Retinal pigment epithelial cell (primary cell): Measurements from ENCODE around the gene PSEN2.

ENCODE experiments used
- DNase-seq: peaks from one replicate; pipeline ENCODE4 v3.0.0-alpha.2; 2010; ENCODE audit warnings: low read depth
- H3K4me3 ChIP-seq: 2 replicates; pipeline ENCODE4 v1.5.1; 2011; ENCODE audit warnings: mild to moderate bottlenecking, low read length, control low read depth, moderate library complexity
- CTCF ChIP-seq: conservative IDR thresholded peaks from 2 replicates; pipeline ENCODE4 v1.5.1; 2011; ENCODE audit warnings: low read depth, low read length, control low read depth, inconsistent platforms

Gene PSEN2

DNA sequence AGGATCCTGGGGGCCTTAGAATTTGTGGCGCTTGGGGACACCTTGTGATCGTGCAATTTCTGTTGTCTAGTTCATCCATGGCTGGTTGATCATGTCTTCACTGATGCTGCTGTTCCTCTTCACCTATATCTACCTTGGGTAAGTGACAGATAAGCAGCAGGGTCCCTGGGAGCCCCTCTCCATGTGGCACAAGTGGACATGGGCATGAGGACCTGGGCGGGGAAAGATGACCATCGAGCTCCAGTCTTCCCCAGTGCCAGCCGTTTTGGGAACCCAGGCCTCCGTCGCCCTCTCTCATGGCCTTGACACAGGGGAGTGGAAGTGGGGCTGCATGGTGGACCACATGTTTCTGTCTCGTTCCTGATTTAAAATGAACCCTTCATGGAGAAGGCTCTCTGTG lies 17.6 kb downstream of the PSEN2 start:
- H3K4me3 ChIP-seq: no peak overlapping the region
- TF ChIP-seq CTCF: no peak
- DNase-seq: no peak

DNA sequence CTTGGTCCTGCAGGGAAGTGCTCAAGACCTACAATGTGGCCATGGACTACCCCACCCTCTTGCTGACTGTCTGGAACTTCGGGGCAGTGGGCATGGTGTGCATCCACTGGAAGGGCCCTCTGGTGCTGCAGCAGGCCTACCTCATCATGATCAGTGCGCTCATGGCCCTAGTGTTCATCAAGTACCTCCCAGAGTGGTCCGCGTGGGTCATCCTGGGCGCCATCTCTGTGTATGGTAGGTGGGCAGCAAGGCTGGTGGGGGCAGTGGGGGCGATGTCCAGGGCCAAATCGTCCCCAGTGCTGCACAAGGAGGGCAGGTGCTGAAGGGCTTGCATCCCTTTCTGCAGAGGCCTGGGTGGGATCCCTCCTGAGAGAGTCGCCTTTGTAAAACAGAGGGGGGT lies 18.4 kb downstream of the PSEN2 start:
- no peak for TF ChIP-seq CTCF
- no peak overlapping the region for H3K4me3 ChIP-seq
- DNase-seq: no peak

DNA sequence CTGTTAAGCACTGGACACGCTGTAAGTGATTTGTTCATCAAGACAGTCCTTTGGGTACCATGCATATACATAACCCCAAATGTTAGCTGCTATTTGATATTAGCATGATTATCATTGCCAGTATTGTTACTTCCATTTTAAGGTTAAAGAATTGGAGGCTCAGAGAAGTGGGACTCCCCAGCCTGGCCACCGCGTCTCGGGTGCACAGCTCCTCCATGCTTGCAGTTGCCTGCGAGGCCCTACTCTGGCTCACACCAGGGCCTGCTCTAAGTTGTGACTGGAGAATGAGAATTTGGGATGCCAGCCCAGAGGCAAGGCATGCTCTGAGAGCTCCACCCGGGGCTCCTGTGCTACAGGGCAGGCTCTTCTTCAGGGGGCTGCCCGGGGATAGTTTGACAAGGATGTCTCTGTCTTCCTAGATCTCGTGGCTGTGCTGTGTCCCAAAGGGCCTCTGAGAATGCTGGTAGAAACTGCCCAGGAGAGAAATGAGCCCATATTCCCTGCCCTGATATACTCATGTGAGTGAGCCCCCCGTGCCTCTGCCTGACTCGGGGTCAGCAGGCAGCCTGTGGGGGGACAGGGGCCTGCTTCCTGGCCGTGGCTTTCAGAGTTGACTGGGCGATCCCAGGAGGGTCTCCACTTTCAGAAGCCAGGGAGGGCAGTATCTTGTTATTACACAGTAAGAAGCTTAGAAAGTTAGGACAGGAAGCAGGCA lies 19.4 kb downstream of the PSEN2 start:
- DNase-seq: no peak
- no peak overlapping the region for H3K4me3 ChIP-seq
- TF ChIP-seq CTCF: no peak

DNA sequence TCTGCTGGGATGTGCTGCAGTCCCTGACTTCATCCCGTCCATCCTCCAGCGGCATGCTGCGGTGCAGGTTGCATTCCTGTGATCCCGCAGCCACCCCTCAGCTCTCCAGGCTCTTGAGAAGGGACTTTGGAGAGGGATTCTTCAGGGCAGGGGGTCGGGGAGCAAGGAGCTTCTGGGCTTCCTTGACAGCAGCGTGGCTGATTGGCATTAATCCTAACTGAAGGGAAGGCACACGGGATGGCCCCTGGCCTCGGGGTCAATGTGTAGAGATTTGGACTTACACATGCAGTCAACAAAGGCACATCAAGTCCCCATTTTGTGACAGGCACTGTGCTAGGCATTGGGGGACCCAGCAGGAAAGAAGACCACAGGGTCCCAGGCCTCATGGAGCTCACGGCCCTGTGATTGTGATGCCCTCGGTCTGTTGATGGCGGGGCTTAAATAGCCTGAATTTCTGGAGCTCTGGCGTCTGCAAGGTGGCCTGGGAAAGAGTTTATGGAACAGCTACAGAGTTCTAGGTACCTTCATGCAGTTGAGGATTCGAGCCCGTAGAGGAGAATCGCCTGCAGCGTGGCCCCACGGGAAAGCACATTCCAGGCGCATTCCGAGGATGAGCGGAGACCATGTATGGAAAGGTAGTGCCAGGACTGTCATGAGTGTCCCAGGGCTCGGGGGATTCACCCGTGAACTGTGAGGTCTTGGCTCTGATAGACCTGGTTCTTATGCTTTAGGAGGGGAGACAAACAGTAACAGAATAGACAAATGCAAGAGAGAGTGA lies 20.1 kb downstream of the PSEN2 start:
- no peak for DNase-seq
- TF ChIP-seq CTCF: no peak
- no peak overlapping the region for H3K4me3 ChIP-seq

DNA sequence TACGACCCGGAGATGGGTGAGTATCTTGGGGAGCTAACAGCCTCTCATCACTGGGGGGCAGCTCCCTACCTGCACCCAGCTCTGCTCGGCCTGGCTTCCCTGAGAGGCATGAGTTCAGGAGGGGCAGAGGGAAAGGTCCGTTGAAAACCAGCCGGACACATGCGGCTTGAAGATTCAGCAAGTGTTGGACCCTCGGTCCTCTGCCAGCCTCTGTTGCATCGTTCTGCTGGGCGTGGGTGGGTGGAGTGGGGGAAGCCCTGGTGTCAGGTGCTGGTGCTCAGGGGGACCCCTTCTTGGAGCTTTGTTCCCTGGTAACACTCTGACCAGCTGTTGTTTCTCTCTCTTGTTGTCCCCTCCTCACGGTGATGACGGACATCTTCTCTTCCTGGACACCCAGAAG lies 20.9 kb downstream of the PSEN2 start:
- no peak for DNase-seq
- TF ChIP-seq CTCF: no peak
- H3K4me3 ChIP-seq: no peak overlapping the region

GRCh38 chr1:226891846-226892523 lies 21.6 kb downstream of the PSEN2 start:
- no peak for TF ChIP-seq CTCF
- H3K4me3 ChIP-seq: no peak overlapping the region
- no peak for DNase-seq
